ENCODE measurements around the gene DDX51.
"Not testable (repeated sequence)": the region's sequence is repeated elsewhere in the genome, so short reads cannot be mapped to it uniquely, and the experiment has no call there.

The DDX51 gene

DNA sequence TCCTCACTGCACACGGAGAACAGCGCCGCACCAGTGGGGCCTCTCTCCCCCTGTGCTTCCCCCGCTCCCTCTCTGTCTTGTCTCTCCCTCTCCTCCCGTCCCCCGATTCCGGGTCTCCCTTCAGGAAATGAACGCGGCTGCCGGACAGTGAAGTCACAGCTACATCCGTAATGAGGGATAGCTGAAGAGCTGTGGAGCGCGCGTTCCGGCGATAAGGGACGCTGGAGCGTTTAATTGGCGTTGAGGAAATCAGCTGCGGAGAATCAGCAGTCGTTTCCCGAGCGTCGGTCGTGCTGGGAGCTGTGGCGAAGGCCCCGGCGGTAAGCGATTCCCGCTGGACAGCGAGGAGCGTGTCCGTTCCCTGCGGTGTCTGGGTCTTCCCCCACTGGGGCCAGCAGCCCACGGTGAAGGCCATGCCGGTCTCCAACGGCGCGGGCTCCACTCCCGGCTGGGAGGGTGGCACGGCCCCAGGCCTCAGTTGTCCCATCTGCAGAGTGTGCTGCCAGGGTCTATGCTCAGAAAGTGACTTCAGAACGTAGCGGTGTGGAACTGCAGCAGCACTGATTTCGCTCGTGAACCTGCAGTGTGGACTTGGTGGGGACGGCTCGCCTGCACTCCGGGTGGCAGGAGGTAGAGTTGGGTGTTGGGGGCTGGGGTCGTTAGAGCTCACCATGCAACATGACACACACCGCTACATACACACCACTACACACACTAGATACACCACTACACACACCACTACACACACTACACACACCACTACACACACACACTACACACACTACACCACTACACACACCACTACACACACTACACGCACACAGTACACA is 11.0 kb upstream of the DDX51 start:
- Histone ChIP-seq H3K27me3 (ENCODE audit: insufficient read depth, low read length) (no peaks in the 10 kb centered on the region; the same call in 1 of the 2 replicates), H3K36me3 (ENCODE audit: insufficient read depth, low read depth, low read length) (peaks cover 27% of the 10 kb centered on the region), H3K27ac (ENCODE audit: low read length) (no peak overlapping the region), H3K9me3 (ENCODE audit: insufficient read depth, low read depth, low read length) (peaks cover 15% of the 10 kb centered on the region), H3K4me1 (ENCODE audit: insufficient read depth, low read length) (no peaks in the 10 kb centered on the region), H3K4me3 (ENCODE audit: low read length) (no peak overlapping the region), H3K9ac (ENCODE audit: low read depth, low read length) (no peak overlapping the region)

DNA sequence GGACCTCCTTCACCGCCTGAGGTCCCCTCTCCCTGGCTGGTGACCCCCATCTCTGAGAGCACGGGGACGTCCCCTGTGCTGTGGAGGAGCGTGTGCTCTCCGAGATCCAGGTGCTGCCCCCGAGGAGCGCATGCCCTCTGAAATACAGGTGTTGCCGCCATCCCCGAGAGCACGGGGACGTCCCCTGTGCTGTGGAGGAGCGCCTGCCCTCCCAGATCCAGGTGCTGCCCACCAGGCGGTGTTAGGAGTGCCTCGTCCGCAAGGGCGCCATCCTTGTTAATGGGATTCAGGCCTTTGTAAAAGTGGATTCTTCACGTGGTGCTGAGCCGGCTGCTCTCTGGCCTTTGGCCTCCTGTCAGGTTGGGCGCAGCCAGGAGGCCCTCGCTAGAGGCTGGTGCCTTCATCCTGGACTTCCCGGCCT is 10.2 kb upstream of the DDX51 start:
- Histone ChIP-seq H3K27me3 (ENCODE audit: insufficient read depth, low read length) (no peaks in the 10 kb centered on the region; the same call in 1 of the 2 replicates), H3K9me3 (ENCODE audit: insufficient read depth, low read depth, low read length) (peaks cover 18% of the 10 kb centered on the region), H3K4me3 (ENCODE audit: low read length) (no peak overlapping the region), H3K9ac (ENCODE audit: low read depth, low read length) (no peak overlapping the region), H3K36me3 (ENCODE audit: insufficient read depth, low read depth, low read length) (peaks cover 31% of the 10 kb centered on the region), H3K27ac (ENCODE audit: low read length) (no peak overlapping the region), H3K4me1 (ENCODE audit: insufficient read depth, low read length) (no peaks in the 10 kb centered on the region)

DNA sequence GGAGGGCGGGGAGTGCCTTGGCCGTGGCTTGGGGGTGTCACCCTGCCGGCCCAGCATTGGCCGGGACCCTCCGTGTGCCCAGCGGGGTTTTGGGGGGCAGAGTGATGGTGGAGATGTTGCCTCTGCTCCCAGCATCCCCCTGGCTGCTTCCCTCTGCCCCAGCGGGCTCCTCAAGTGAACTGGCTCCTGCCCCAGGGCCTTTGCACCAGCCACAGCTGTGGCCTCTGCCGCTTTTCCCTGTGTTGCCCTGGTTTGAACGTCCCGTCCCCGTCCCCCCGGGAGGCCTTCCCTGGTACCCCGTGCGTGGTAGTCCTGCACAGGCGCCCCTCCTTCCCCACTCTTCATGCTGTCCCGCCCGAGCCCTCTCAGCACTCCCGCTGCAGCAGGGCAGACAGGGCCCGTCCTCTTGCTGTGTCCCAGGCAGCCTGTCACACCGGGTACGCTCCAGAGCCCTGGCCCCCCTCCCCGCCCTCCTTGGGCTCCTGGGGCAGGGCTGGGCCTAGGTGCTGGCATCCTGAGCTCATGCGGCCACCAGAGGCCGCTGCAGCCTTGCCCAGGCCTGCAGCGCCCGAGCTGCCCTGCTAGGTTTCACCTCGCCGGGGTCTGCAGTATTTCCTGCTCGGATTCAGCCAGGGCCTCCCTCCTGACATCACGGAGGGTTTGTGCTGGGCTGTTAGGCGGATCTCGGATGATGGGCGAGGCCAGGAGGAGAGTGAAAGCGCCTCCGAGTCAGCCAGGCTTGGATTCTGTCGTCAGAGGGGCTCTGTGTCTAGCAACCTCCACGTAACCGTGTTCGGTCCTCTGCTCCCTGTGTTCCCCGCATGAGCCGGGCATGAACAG is 9.6 kb upstream of the DDX51 start:
- Histone ChIP-seq H3K4me3 (ENCODE audit: low read length) (no peak overlapping the region), H3K27me3 (ENCODE audit: insufficient read depth, low read length) (no peaks in the 10 kb centered on the region; the same call in 1 of the 2 replicates), H3K4me1 (ENCODE audit: insufficient read depth, low read length) (no peaks in the 10 kb centered on the region), H3K9me3 (ENCODE audit: insufficient read depth, low read depth, low read length) (peaks cover 18% of the 10 kb centered on the region), H3K9ac (ENCODE audit: low read depth, low read length) (no peak overlapping the region), H3K27ac (ENCODE audit: low read length) (no peak overlapping the region), H3K36me3 (ENCODE audit: insufficient read depth, low read depth, low read length) (peaks cover 31% of the 10 kb centered on the region)

DNA sequence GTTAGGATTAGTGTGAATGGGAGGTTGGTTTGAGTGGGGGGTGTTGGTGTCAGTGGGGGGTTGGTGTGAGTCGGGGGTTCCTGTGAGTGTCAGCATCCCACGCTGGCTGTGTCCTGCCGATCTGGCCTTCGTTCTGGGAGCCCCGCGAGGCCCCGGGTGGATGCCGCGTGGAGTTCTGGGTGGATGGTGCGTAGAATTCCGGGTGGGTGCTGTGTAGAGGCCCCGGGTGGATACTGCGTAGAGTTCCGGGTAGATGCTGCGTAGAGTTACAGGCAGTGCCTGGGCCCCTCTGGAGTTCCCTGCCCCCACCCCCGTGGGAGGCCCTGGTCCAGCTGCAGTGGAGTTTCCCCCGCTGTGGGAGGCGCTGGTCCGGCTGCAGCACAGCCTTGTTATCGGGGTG is 8.8 kb upstream of the DDX51 start:
- Histone ChIP-seq H3K4me1 (ENCODE audit: insufficient read depth, low read length) (no peaks in the 10 kb centered on the region), H3K9ac (ENCODE audit: low read depth, low read length) (no peak overlapping the region), H3K9me3 (ENCODE audit: insufficient read depth, low read depth, low read length) (peaks cover 18% of the 10 kb centered on the region), H3K4me3 (ENCODE audit: low read length) (no peak overlapping the region), H3K27ac (ENCODE audit: low read length) (no peak overlapping the region), H3K36me3 (ENCODE audit: insufficient read depth, low read depth, low read length) (peaks cover 27% of the 10 kb centered on the region), H3K27me3 (ENCODE audit: insufficient read depth, low read length) (no peaks in the 10 kb centered on the region; the same call in 1 of the 2 replicates)

DNA sequence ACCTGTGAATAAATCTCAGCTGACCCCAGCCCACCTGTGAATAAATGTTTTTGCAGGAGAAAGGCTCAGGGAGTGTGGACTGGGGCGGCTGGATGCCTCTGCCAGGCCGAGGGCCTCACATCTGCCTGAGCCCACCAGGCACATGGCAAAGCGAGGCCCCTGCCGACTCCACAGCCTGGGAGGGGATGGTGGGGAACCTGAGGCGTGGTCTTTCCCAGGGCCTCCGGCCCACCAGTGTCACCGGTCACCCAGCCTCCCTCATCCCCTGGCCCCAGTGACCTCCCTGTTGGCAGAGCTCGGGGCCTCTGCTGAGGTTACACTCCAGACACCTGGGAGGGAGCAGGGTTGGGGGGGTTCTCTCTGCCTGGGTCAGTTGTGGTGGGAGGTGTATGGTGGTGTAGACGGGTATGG is 8.3 kb upstream of the DDX51 start:
- H3K4me3 ChIP-seq (ENCODE audit: low read length): no peak overlapping the region
- peaks cover 25% of the 10 kb centered on the region for H3K36me3 ChIP-seq (ENCODE audit: insufficient read depth, low read depth, low read length)
- H3K9ac ChIP-seq (ENCODE audit: low read depth, low read length): no peak overlapping the region
- no peak overlapping the region for H3K27ac ChIP-seq (ENCODE audit: low read length)
- peaks cover 18% of the 10 kb centered on the region for H3K9me3 ChIP-seq (ENCODE audit: insufficient read depth, low read depth, low read length)
- H3K4me1 ChIP-seq (ENCODE audit: insufficient read depth, low read length): no peaks in the 10 kb centered on the region
- no peaks in the 10 kb centered on the region; the same call in 1 of the 2 replicates for H3K27me3 ChIP-seq (ENCODE audit: insufficient read depth, low read length)

DNA sequence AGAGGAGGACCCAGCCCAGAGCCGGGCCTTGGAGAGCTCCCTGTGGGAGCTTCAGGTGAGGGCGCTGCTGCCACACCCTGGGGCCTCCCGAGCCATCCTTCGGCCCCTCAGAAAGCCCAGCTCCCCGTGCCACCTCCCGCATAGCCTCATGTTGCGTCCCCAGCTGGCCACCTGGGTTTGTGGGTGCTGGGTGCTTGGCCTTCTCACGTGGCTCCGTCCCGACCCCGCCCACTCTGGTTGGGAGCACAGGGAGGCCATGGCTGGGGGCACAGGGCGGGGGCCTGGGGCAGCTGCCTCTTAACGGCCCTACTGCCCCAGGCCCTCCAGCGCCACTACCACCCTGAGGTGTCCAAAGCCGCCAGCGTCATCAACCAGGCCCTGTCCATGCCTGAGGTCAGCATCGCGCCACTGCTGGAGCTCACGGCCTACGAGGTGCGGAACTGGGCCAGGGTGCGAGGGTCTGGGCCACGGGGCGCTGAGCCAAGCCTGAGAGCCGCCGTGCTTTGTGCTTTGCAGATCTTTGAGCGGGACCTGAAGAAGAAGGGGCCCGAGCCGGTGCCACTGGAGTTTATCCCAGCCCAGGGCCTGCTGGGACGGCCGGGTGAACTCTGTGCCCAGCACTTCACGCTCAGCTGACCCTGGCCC is 7.8 kb upstream of the DDX51 start:
- Histone ChIP-seq H3K4me3 (ENCODE audit: low read length) (no peak overlapping the region), H3K27me3 (ENCODE audit: insufficient read depth, low read length) (no peaks in the 10 kb centered on the region; the same call in 1 of the 2 replicates), H3K9ac (ENCODE audit: low read depth, low read length) (no peak overlapping the region), H3K36me3 (ENCODE audit: insufficient read depth, low read depth, low read length) (peaks cover 22% of the 10 kb centered on the region), H3K9me3 (ENCODE audit: insufficient read depth, low read depth, low read length) (peaks cover 14% of the 10 kb centered on the region), H3K27ac (ENCODE audit: low read length) (no peak overlapping the region), H3K4me1 (ENCODE audit: insufficient read depth, low read length) (no peaks in the 10 kb centered on the region)

DNA sequence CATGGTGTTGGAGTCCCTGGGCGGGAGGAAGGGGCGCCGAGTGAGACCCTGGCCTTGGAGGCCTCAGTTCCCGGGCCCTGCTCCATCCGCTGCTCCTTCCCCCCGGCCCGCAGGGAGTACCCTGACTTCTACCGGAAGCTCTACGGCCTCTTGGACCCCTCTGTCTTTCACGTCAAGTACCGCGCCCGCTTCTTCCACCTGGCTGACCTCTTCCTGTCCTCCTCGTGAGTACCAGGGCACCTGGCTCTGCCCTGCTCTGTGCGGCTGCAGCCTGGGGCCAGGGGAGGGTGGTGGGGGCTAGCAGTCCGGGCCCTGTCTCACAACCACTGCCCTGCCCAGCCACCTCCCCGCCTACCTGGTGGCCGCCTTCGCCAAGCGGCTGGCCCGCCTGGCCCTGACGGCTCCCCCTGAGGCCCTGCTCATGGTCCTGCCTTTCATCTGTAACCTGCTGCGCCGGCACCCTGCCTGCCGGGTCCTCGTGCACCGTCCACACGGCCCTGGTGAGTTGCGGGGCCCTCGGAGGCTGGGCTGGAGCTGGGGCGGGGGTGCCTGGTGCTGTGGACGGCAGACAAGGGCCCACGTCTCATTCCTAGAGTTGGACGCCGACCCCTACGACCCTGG is 7.1 kb upstream of the DDX51 start:
- Histone ChIP-seq H3K9ac (ENCODE audit: low read depth, low read length) (no peak overlapping the region), H3K9me3 (ENCODE audit: insufficient read depth, low read depth, low read length) (peaks cover 8% of the 10 kb centered on the region), H3K36me3 (ENCODE audit: insufficient read depth, low read depth, low read length) (peaks cover 22% of the 10 kb centered on the region), H3K27me3 (ENCODE audit: insufficient read depth, low read length) (no peaks in the 10 kb centered on the region; the same call in 1 of the 2 replicates), H3K4me3 (ENCODE audit: low read length) (no peak overlapping the region), H3K4me1 (ENCODE audit: insufficient read depth, low read length) (no peaks in the 10 kb centered on the region), H3K27ac (ENCODE audit: low read length) (no peak overlapping the region)

DNA sequence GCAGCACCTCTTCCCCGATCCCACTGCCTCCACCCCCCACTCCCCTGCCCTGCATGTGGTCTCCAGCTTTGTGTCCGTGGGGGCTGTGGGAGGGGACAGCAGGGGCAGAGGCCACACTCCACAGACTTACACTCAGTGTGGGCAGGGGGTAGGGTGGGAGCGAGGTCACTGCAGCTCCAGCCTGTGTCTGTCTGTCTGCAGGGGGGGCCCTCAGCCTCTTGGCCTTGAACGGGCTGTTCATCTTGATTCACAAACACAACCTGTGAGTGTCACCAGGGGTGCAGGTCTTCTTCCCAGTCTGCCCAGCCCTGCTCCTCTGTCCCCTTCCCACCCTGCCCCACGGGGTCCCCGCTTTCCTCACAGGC is 6.6 kb upstream of the DDX51 start:
- H3K4me3 ChIP-seq (ENCODE audit: low read length): no peak overlapping the region
- H3K27me3 ChIP-seq (ENCODE audit: insufficient read depth, low read length): no peaks in the 10 kb centered on the region; the same call in 1 of the 2 replicates
- H3K36me3 ChIP-seq (ENCODE audit: insufficient read depth, low read depth, low read length): peaks cover 20% of the 10 kb centered on the region
- peaks cover 4% of the 10 kb centered on the region for H3K9me3 ChIP-seq (ENCODE audit: insufficient read depth, low read depth, low read length)
- no peak overlapping the region for H3K27ac ChIP-seq (ENCODE audit: low read length)
- no peak overlapping the region for H3K9ac ChIP-seq (ENCODE audit: low read depth, low read length)
- no peaks in the 10 kb centered on the region for H3K4me1 ChIP-seq (ENCODE audit: insufficient read depth, low read length)

DNA sequence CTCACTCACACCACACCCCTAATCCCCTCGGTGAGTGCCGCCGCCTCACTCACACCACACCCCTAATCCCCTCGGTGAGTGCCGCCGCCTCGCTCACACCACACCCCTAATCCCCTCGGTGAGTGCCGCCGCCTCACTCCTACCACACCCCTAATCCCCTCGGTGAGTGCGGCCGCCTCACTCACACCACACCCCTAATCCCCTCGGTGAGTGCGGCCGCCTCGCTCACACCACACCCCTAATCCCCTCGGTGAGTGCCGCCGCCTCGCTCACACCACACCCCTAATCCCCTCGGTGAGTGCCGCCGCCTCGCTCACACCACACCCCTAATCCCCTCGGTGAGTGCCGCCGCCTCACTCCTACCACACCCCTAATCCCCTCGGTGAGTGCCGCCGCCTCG is 5.4 kb upstream of the DDX51 start:
- H3K27me3 ChIP-seq (ENCODE audit: insufficient read depth, low read length); H3K27ac ChIP-seq (ENCODE audit: low read length); H3K9me3 ChIP-seq (ENCODE audit: insufficient read depth, low read depth, low read length); H3K4me3 ChIP-seq (ENCODE audit: low read length); H3K9ac ChIP-seq (ENCODE audit: low read depth, low read length); H3K4me1 ChIP-seq (ENCODE audit: insufficient read depth, low read length): not testable (repeated sequence)
- peaks cover 19% of the 10 kb centered on the region for H3K36me3 ChIP-seq (ENCODE audit: insufficient read depth, low read depth, low read length)

DNA sequence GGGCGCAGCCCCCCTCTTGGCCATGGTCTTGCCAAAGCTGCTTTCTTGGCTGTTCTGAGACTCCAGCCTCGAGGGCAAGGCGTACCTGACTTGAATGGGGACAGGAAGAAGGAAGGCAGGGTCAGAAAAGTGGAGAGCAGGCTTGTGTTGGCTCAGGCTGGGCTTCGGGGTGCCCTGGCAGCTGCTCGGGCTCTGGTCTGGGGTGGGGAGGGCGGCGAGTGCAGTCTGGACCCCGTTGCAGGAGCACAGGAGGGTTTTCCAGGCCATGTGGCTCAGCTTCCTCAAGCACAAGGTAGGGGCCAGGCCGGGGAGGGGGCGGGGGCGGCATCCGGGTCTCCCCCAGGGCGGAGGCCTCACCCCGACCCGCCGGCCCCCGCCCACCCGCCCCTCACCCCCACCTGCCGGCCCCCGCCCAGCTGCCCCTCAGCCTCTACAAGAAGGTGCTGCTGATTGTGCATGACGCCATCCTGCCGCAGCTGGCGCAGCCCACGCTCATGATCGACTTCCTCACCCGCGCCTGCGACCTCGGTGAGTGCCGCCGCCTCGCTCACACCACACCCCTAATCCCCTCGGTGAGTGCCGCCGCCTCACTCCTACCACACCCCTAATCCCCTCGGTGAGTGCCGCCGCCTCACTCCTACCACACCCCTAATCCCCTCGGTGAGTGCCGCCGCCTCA is 4.4 kb upstream of the DDX51 start:
- Histone ChIP-seq H3K4me1 (ENCODE audit: insufficient read depth, low read length) (0 out of 2 replicates have a peak, but pooled peaks cover 4% of the 10 kb centered on the region), H3K27me3 (ENCODE audit: insufficient read depth, low read length) (no peaks in the 10 kb centered on the region), H3K9me3 (ENCODE audit: insufficient read depth, low read depth, low read length) (peaks cover 4% of the 10 kb centered on the region), H3K27ac (ENCODE audit: low read length) (no peak overlapping the region), H3K4me3 (ENCODE audit: low read length) (no peak overlapping the region), H3K9ac (ENCODE audit: low read depth, low read length) (no peak overlapping the region), H3K36me3 (ENCODE audit: insufficient read depth, low read depth, low read length) (peaks cover 19% of the 10 kb centered on the region)
